Neural cell (in vitro differentiated cells): ENCODE results near the gene KASH5.

ENCODE experiments used
- EP300 ChIP-seq: fragments of 450-650 bp; conservative IDR thresholded peaks from 2 replicates; pipeline ENCODE4 v1.6.1; 2014; ENCODE audit warnings: antibody characterized with exemption, mild to moderate bottlenecking, moderate library complexity; ENCODE audit not compliant: poor library complexity, severe bottlenecking
- RAD21 ChIP-seq: fragments of 450-650 bp; conservative IDR thresholded peaks from 2 replicates; pipeline ENCODE4 v1.6.1; 2014; ENCODE audit warnings: antibody characterized with exemption, mild to moderate bottlenecking, moderate library complexity
- TAF1 ChIP-seq: IDR thresholded peaks from 2 replicates; pipeline ENCODE4 v1.6.1; 2012; ENCODE audit warnings: low read depth
- TF ChIP-seq, protein P1 (sequence below): fragments of 450-650 bp; IDR thresholded peaks from 2 replicates; pipeline ENCODE4 v1.5.1; 2014; ENCODE audit warnings: antibody characterized with exemption, mild to moderate bottlenecking, moderate library complexity; ENCODE audit not compliant: poor library complexity, severe bottlenecking

DNA sequence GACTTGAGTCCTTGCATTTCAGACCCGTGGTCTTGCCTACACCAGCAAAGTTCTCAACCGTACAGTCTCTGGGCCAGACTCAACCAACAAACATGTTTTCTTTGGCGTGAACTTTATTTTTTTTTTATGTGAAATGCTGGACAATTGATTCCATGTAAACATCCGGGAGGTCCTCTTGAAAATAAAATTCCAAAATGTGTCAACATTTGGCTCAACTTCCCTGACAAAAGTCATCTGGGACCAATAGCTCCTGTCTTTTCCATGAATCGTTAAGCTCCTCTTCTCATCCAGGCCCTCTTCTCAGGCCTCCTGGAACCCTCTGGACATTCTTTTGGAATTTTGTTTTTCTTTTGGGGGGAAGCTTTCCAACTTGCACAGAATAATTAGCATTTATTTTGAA is 67.7 kb downstream of the KASH5 start:
- TF ChIP-seq, protein P1, sequence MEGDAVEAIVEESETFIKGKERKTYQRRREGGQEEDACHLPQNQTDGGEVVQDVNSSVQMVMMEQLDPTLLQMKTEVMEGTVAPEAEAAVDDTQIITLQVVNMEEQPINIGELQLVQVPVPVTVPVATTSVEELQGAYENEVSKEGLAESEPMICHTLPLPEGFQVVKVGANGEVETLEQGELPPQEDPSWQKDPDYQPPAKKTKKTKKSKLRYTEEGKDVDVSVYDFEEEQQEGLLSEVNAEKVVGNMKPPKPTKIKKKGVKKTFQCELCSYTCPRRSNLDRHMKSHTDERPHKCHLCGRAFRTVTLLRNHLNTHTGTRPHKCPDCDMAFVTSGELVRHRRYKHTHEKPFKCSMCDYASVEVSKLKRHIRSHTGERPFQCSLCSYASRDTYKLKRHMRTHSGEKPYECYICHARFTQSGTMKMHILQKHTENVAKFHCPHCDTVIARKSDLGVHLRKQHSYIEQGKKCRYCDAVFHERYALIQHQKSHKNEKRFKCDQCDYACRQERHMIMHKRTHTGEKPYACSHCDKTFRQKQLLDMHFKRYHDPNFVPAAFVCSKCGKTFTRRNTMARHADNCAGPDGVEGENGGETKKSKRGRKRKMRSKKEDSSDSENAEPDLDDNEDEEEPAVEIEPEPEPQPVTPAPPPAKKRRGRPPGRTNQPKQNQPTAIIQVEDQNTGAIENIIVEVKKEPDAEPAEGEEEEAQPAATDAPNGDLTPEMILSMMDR = no peak
- no peak for TF ChIP-seq TAF1
- TF ChIP-seq RAD21 = no peak
- no peak for TF ChIP-seq EP300
